Type B pancreatic cell (in vitro differentiated cells): ENCODE measurements around the gene MICAL2. TPM values are rescaled to one million over a fixed set of nuclear protein-coding genes. Genes with fewer than 3 reads are reported as not detected.
A peak's percentile ranks its signal among the peaks of the same experiment; 100 is the strongest.

Experiments used
- DNase-seq: peaks from one replicate; pipeline ENCODE4 v3.0.0; 2021; ENCODE audit warnings: mixed read lengths; ENCODE audit not compliant: unreplicated experiment; ENCODE audit errors: extremely low spot score
- H3K27ac Mint-ChIP-seq: 2 replicates; pipeline ENCODE4 v1.8.0; 2021; ENCODE audit warnings: mild to moderate bottlenecking, mixed read lengths
- H3K27me3 Mint-ChIP-seq: 2 replicates; pipeline ENCODE4 v1.8.0; 2021; ENCODE audit warnings: mixed read lengths
- H3K36me3 Mint-ChIP-seq: 2 replicates; pipeline ENCODE4 v1.8.0; 2021; ENCODE audit warnings: mixed read lengths
- H3K4me1 Mint-ChIP-seq: one replicate; pipeline ENCODE4 v1.8.0; 2021; ENCODE audit warnings: mixed read lengths; ENCODE audit not compliant: unreplicated experiment
- H3K4me3 Mint-ChIP-seq: 2 replicates; pipeline ENCODE4 v1.8.0; 2021; ENCODE audit warnings: mild to moderate bottlenecking, mixed read lengths
- H3K9me3 Mint-ChIP-seq: 2 replicates; pipeline ENCODE4 v1.8.0; 2021; ENCODE audit warnings: mixed read lengths
- CTCF ChIP-seq: fragments of 200-600 bp; sonication (generic); conservative IDR thresholded peaks from 2 replicates; pipeline ENCODE4 v1.5.0; 2021; ENCODE audit warnings: antibody characterized with exemption, mild to moderate bottlenecking
- total RNA-seq: library from RNA; stranded (reverse); gene quantifications from 2 replicates; pipeline ENCODE4 v1.2.1, GENCODE V29; 2021; ENCODE audit warnings: low replicate concordance

The MICAL2 gene
- total RNA-seq, 1 donor from 2014 or later = 38.0 TPM

GRCh38 chr11:12180257-12181205 lies 70.1 kb downstream of the MICAL2 start:
- Mint-ChIP-seq H3K4me1 (peaks cover 27% of the 10 kb centered on the region), H3K4me3 (no peak overlapping the region), H3K27me3 (no peaks in the 10 kb centered on the region), H3K36me3 (no peaks in the 10 kb centered on the region), H3K9me3 (no peaks in the 10 kb centered on the region), H3K27ac (no peak overlapping the region)
- TF ChIP-seq CTCF = no peak
- no peak for DNase-seq

DNA sequence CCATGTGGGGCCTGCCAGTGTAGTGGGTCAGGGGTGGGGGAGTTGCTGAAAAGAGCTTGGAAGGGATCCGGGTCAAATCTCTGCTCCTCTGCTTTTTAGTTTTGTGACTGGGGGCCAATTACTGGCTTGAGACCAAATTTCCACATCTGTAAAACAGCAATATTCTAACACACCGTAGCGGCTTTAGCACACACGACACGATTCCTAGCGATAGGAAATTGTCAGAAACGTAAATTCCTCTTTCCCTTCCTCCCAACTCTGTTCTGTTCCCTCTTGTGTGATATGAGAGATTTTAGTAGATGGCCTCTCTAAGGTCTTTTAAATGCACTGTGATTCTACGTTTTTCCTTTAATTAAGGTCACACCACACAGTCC lies 71.9 kb downstream of the MICAL2 start:
- Mint-ChIP-seq H3K9me3 (no peaks in the 10 kb centered on the region), H3K4me1 (peaks cover 31% of the 10 kb centered on the region), H3K27me3 (no peaks in the 10 kb centered on the region), H3K27ac (peak overlapping the region; percentile 73), H3K4me3 (no peak overlapping the region), H3K36me3 (no peaks in the 10 kb centered on the region)
- no peak for TF ChIP-seq CTCF
- no peak for DNase-seq

DNA sequence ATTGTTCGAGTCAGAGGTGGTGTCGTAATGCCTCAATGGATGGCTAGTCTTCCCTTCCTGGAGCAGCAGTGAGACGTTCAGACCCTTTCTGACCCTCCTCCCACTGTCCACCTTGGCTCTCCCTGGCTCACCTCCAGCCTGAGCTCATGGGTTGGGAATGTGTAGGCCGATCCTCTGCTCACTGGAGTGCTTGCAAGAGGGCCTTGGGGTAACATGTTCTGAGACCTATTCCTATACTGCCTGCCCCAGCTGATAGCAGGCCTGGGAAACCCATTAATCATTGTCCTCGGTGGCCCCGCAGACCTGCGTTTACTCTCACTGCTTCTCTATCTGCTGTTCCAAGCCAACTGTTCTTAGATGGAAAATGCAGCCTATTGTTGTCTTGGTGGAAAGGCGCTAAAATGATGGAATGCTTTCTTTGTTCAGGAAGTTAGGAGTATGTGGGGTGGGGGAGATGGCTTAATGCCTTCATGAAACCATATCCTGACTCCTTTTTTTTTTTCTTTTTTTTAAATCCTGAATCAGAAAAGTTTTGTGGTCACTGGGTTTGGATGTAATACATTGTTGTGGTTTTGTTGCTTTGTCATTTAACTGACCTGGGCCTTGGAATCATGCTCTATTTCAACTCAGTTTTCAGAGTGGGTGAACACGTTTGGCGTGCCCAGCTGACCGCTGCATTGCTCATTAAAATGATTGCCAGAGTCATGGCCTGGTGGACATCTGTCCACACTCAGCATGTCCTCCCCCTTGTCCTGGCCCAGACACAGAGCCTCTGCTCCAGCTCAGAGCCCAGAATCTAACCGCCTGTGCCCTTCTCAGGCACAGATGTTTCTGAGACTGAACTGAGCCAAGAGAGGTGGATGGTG lies 72.5 kb downstream of the MICAL2 start:
- peaks cover 31% of the 10 kb centered on the region for H3K4me1 Mint-ChIP-seq
- DNase-seq = no peak
- H3K36me3 Mint-ChIP-seq = no peaks in the 10 kb centered on the region
- no peak for TF ChIP-seq CTCF
- H3K4me3 Mint-ChIP-seq = no peak overlapping the region
- no peaks in the 10 kb centered on the region for H3K27me3 Mint-ChIP-seq
- H3K27ac Mint-ChIP-seq = peak overlapping the region; percentile 73
- H3K9me3 Mint-ChIP-seq = no peaks in the 10 kb centered on the region

DNA sequence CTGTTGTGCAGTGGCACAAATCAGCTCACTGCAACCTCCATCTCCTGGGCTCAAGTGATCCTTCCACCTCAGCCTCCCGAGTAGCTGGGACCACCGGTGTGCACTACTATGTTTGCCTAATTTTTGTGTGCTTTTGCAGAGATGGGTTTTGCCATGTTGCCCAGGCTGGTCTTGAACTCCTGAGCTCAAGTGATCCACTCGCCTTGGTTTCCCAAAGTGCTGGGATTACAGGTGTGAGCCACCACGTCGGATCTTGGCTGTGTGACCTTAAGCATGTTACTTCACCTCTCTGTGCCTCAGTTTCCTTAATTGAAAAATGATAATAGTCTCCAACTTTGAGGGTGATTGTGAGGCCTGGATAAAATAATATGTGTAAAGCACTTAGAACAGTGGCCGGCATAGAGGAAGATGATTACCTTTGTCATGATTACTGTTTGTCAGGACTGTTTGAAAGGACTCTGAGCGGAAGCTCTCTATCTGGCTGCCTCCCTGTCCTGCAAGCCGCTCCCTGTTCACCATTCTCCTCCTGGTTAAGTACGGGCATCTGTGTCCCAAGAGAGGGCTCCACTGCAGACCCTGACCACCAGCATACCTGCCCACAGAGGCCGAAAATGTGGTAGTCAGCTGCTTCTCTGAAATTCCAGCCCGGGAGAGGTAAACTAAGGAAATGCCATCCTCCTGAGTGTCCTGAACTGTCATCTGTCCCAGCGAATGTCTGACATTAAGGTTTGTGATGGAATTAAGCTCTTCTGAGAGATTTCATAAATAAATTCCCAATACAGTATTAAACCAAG lies 73.6 kb downstream of the MICAL2 start:
- Mint-ChIP-seq H3K4me3 (no peak overlapping the region), H3K27ac (no peak overlapping the region), H3K4me1 (peaks cover 30% of the 10 kb centered on the region), H3K36me3 (no peaks in the 10 kb centered on the region), H3K9me3 (no peaks in the 10 kb centered on the region), H3K27me3 (no peaks in the 10 kb centered on the region)
- no peak for TF ChIP-seq CTCF
- no peak for DNase-seq

GRCh38 chr11:12184699-12185098 lies 74.3 kb downstream of the MICAL2 start:
- H3K4me3 Mint-ChIP-seq = no peak overlapping the region
- H3K9me3 Mint-ChIP-seq = no peaks in the 10 kb centered on the region
- H3K27me3 Mint-ChIP-seq = no peaks in the 10 kb centered on the region
- H3K4me1 Mint-ChIP-seq = peaks cover 23% of the 10 kb centered on the region
- H3K36me3 Mint-ChIP-seq = no peaks in the 10 kb centered on the region
- no peak for TF ChIP-seq CTCF
- H3K27ac Mint-ChIP-seq = no peak overlapping the region
- no peak for DNase-seq
